RWPE1 (cell line): ENCODE results near the gene PRKCD.

Experiments
- CTCF ChIA-PET: fragments of 350-600 bp; sonication (Branson Sonifier 250); formaldehyde crosslinking; extraction: SDS; loops from one replicate; lab custom pipeline; 2021; lab: Yijun Ruan, JAX
- POLR2A ChIA-PET: fragments of 400-600 bp; formaldehyde crosslinking; extraction: SDS; loops from one replicate; lab custom pipeline; 2020; ENCODE audit warnings: antibody characterized with exemption; ENCODE audit not compliant: low non-redundant PET; lab: Yijun Ruan, JAX
- DNase-seq: peaks from one replicate; pipeline ENCODE4 v3.0.0; 2012; ENCODE audit warnings: low spot score
- H3K27ac ChIP-seq: fragments of 450-650 bp; 2 replicates; pipeline ENCODE4 v1.5.1; 2017
- TF ChIP-seq, protein P1 (sequence below): fragments of 450-650 bp; conservative IDR thresholded peaks from 2 replicates; pipeline ENCODE4 v1.5.1; 2017; ENCODE audit warnings: low read depth, mild to moderate bottlenecking

PRKCD gene

DNA sequence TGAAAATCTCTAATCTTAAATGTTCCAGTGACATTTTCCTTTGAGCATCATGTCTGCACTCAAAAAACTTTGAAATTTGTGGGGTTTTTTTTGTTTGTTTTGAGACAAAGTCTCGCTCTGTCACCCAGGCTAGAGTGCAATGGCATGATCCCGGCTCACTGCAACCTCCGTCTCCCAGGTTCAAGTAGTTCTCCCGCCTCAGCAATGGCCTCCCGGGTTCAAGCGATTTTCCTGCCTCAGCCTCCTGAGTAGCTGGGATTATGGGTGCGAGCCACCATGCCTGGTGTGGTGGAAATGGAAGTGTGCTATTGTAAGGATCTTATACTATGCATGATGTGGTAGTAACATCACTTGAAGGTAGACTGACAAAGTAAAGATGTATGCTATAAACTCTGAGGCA lies 52.3 kb downstream of the PRKCD start:
- TF ChIP-seq, protein P1, sequence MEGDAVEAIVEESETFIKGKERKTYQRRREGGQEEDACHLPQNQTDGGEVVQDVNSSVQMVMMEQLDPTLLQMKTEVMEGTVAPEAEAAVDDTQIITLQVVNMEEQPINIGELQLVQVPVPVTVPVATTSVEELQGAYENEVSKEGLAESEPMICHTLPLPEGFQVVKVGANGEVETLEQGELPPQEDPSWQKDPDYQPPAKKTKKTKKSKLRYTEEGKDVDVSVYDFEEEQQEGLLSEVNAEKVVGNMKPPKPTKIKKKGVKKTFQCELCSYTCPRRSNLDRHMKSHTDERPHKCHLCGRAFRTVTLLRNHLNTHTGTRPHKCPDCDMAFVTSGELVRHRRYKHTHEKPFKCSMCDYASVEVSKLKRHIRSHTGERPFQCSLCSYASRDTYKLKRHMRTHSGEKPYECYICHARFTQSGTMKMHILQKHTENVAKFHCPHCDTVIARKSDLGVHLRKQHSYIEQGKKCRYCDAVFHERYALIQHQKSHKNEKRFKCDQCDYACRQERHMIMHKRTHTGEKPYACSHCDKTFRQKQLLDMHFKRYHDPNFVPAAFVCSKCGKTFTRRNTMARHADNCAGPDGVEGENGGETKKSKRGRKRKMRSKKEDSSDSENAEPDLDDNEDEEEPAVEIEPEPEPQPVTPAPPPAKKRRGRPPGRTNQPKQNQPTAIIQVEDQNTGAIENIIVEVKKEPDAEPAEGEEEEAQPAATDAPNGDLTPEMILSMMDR, result no peak
- DNase-seq, result no peak
- POLR2A ChIA-PET, result no interaction called here
- no peak overlapping the region for H3K27ac ChIP-seq
- CTCF ChIA-PET, result no interaction called here

DNA sequence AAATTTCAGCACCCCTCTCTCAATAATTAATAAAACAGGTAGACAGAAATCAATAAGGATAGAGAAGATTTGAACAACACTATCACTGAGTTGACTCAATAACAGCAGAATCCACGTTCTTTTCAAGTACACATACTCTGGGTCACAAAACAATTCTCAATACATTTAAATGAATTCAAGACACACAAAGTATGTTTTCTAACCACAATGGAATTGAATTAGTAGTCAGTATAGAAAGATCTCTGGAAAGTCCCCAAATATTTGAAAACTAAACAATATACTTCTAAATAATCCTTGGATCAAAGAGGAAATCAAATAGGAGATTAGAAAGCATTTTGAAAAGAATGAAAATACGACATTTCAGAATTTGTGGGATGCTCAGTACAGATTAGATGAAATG lies 54.8 kb downstream of the PRKCD start:
- ChIA-PET CTCF (no interaction called here), POLR2A (no interaction called here)
- H3K27ac ChIP-seq, result no peak overlapping the region
- TF ChIP-seq, protein P1, result no peak
- DNase-seq, result no peak

DNA sequence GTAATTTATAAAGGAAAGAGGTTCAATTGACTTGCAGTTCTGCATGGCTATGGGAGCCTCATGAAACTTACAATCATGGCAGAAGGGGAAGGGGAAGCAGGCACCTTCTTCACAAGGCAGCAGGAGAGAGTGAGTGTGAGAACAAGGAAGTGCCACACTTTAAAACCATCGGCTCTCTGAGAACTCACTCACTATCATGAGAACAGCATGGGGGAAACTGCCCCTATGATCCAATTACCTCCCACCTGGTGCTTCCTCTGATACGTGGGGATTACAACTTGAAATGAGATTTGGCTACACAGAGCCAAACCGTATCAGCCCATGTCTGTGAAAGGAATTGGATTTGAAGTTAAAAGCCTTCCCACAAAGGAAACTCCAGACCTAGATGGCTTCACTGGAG lies 55.7 kb downstream of the PRKCD start:
- TF ChIP-seq, protein P1, result no peak

DNA sequence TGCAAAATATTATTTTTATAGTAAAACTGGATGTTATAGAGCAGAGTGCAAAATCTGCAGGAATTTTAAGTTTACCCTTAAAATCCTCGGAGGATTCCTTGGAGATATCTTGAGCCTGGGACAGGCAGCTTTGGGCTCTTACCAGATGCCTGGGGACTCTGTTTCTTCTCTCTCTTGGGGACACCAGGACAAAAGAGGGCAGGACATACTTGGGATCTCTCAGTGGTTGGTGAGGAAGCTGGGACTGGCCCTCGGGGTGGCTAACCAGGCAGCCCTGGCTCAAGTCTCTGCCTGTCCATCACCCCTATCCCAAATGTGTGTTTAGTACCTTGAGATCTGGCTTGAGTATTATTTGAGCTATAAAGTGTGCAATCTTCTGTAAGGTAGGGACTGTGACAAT lies 56.2 kb downstream of the PRKCD start:
- ChIA-PET CTCF (interaction anchor here (0.6 kb wide), 1 partner anchor 497 kb away, joined by 3 read pairs; no protein-coding TSS in a partner anchor), POLR2A (no interaction called here)
- DNase-seq, result no peak
- TF ChIP-seq, protein P1, result no peak
- no peak overlapping the region for H3K27ac ChIP-seq

More for the DNA sequence above, 55.7 kb downstream of the PRKCD start:
- H3K27ac ChIP-seq, result no peak overlapping the region
- ChIA-PET POLR2A (no interaction called here), CTCF (no interaction called here)
- no peak for DNase-seq

DNA sequence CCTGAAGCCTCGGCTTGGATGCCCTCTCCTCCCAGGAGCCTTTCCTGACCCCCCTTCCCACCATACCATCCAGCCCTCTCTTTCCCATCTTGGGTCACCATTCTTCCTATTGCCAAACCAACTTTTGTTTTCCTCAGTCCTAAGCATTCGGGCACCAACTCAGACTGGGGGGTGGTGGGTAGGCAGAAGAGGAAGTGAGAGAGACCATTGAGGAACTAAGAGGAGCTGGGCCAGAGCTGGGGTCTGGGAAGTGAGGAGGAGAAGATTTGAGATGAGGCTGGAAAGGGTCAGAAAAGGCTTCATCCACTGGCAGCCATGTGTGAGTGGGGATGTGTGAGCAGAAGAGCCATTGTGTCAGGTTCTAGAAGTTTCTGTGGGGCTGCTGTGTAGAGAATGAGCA lies 57.1 kb downstream of the PRKCD start:
- H3K27ac ChIP-seq, result no peak overlapping the region
- ChIA-PET POLR2A (no interaction called here), CTCF (no interaction called here)
- DNase-seq, result no peak
- TF ChIP-seq, protein P1, result no peak

DNA sequence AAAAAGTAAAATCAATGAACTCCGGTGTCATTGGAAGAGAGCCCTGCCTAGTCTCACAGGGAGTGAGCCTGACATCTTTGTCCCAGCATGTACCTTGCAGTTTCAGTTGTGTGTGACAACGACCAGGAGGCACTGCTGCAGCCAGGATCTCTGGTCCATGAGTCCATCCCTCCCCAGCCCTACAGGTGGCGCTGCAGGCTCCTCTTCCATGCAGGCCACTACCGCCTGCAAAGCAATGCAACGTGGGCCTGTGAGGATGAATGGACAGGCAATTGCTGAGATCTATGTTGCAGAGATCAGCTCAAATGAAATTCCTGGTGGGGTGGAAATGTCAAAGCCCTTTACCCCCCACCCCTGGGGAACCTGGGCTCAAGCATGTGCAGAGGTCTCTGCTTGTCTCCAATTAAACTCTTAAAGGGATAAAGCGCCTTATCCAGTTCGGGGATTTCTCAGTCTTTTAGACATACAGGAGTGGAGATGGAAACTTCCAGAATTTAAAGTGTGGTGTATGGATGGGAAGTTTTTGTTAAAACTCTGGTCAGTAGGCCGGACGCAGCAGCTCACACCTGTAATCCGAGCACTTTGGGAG lies 59.0 kb downstream of the PRKCD start:
- CTCF ChIA-PET, result interaction anchor here (0.6 to 1.4 kb wide), 4 partner anchors 17 to 633 kb away, joined by 3 to 4 read pairs (median 4); no protein-coding TSS in a partner anchor
- peak; percentile 77 for DNase-seq
- POLR2A ChIA-PET, result interaction anchor here (0.5 kb wide), 1 partner anchor 29 kb away, joined by 4 read pairs; no protein-coding TSS in a partner anchor
- TF ChIP-seq, protein P1, result peak; percentile 93
- H3K27ac ChIP-seq, result peak overlapping the region; percentile 72
